CD4-positive, alpha-beta memory T cell (primary cell): Measurements from ENCODE around the gene GLI1. TPM values are rescaled to one million over a fixed set of nuclear protein-coding genes. Genes with fewer than 3 reads are reported as not detected.

ENCODE experiments used
- CTCF ChIA-PET: fragments of 350-600 bp; sonication (Branson Sonifier 250); formaldehyde crosslinking; loops from one replicate; lab custom pipeline; 2021; ENCODE audit warnings: inconsistent platforms; ENCODE audit not compliant: partially characterized antibody; lab: Charles Lee
- POLR2A ChIA-PET: fragments of 350-600 bp; sonication (Branson Sonifier 250); formaldehyde crosslinking; loops from one replicate; lab custom pipeline; 2021; ENCODE audit not compliant: partially characterized antibody; lab: Charles Lee
- DNase-seq, 5 donors: peaks; one replicate each; pipeline versions ENCODE4 v3.0.0 to v3.0.0-alpha.2; 2020 to 2022; ENCODE audit warnings: mixed read lengths in 1 of 5
- H3K27ac ChIP-seq: one replicate; pipeline ENCODE4 v1.7.0; 2013; ENCODE audit warnings: low read depth, low read length
- H3K27me3 ChIP-seq: 2 replicates; pipeline ENCODE4 v1.7.0; 2013; ENCODE audit warnings: mild to moderate bottlenecking, low read length, moderate library complexity; ENCODE audit not compliant: insufficient read depth
- H3K36me3 ChIP-seq: 2 replicates; pipeline ENCODE4 v1.7.0; 2013; ENCODE audit warnings: mild to moderate bottlenecking, low read length, moderate library complexity; ENCODE audit not compliant: insufficient read depth
- H3K4me1 ChIP-seq: 2 replicates; pipeline ENCODE4 v1.7.0; 2013; ENCODE audit warnings: mild to moderate bottlenecking, low read length, moderate library complexity; ENCODE audit not compliant: insufficient read depth
- H3K4me3 ChIP-seq, 2 donors: one replicate each; pipeline ENCODE4 v1.7.0; 2013; ENCODE audit warnings: low read length in 2 of 2, mild to moderate bottlenecking in 1 of 2
- H3K9me3 ChIP-seq, 2 donors: one replicate each; pipeline ENCODE4 v1.7.0; 2013; ENCODE audit warnings: low read length in 2 of 2, control low read depth in 1 of 2; ENCODE audit not compliant: control insufficient read depth in 1 of 2
- H3K27ac Mint-ChIP-seq, 7 donors: one replicate each; pipeline ENCODE4 v1.8.0; 2020 to 2021; ENCODE audit warnings: mixed read lengths in 7 of 7, mild to moderate bottlenecking in 6 of 7, inconsistent platforms in 3 of 7, moderate library complexity in 3 of 7
- H3K27me3 Mint-ChIP-seq, 2 donors: one replicate each; pipeline ENCODE4 v1.8.0; 2020 to 2021; ENCODE audit warnings: mixed read lengths in 2 of 2
- H3K36me3 Mint-ChIP-seq, 2 donors: one replicate each; pipeline ENCODE4 v1.8.0; 2020 to 2021; ENCODE audit warnings: mixed read lengths in 2 of 2, inconsistent platforms in 1 of 2, mild to moderate bottlenecking in 1 of 2
- H3K4me1 Mint-ChIP-seq, 4 donors: one replicate each; pipeline ENCODE4 v1.8.0; 2020 to 2021; ENCODE audit warnings: mixed read lengths in 4 of 4, mild to moderate bottlenecking in 1 of 4
- H3K4me3 Mint-ChIP-seq, 8 donors: one replicate each; pipeline ENCODE4 v1.8.0; 2020 to 2021; ENCODE audit warnings: mixed read lengths in 8 of 8, mild to moderate bottlenecking in 7 of 8, moderate library complexity in 6 of 8, inconsistent platforms in 3 of 8
- H3K9me3 Mint-ChIP-seq, 8 donors: one replicate each; pipeline ENCODE4 v1.8.0; 2020 to 2021; ENCODE audit warnings: mixed read lengths in 8 of 8, mild to moderate bottlenecking in 5 of 8, inconsistent platforms in 3 of 8, moderate library complexity in 1 of 8
- intact Hi-C: fragments of 100-400 bp; cut with micrococcal nuclease; formaldehyde crosslinking; loops from one replicate; pipeline ENCODE4 v1.15.1; 2023
- polyA plus RNA-seq, 2 donors: library from polyadenylated mRNA; unstranded; fragments of 300-500 nt; fragmentation: Illumina TruSeq; gene quantifications; one replicate each; pipeline ENCODE4 v1.2.3, GENCODE V29; 2021
- total RNA-seq, 2 experiments: library from RNA; stranded (reverse); gene quantifications; one replicate each; pipeline ENCODE4 v1.2.3, GENCODE V29; 2021

Gene GLI1
- total and polyA plus RNA-seq, 4 experiments from 2014 or later: 0.30 to 0.35 TPM; not detected in 2

GRCh38 chr12:57476993-57477709 lies 17.6 kb downstream of the GLI1 start:
- no peaks in the 10 kb centered on the region for H3K27me3 Mint-ChIP-seq
- intact Hi-C loops: loop anchor here (2.0 to 5.0 kb wide), 2 partner anchors 70 to 265 kb away; partner anchors contain the start of gene DCTN2
- H3K4me1 Mint-ChIP-seq: peaks cover 53 to 90% (median 71%) of the 10 kb centered on the region in 4 donors
- peak; percentile 40 to 44 (median 44) for DNase-seq
- H3K27me3 ChIP-seq: no peaks in the 10 kb centered on the region
- peak overlapping the region; percentile 89 to 99 (median 98) for H3K4me3 Mint-ChIP-seq
- peaks cover 78% of the 10 kb centered on the region for H3K4me1 ChIP-seq
- no peaks in the 10 kb centered on the region for H3K9me3 ChIP-seq
- H3K9me3 Mint-ChIP-seq: peaks cover 0 to 3% (median 0%) of the 10 kb centered on the region in 8 donors
- peak overlapping the region; percentile 86 for H3K27ac ChIP-seq
- CTCF ChIA-PET: interaction anchor here (0.6 to 10.7 kb wide), 17 partner anchors 9 to 365 kb away, joined by 3 to 204 read pairs (median 3); partner anchors contain the start of genes DCTN2, DDIT3, GLI1 and INHBE
- peak overlapping the region; percentile 98 to 100 (median 99) for H3K27ac Mint-ChIP-seq
- peaks cover 27% of the 10 kb centered on the region for H3K36me3 ChIP-seq
- H3K36me3 Mint-ChIP-seq: peaks cover 38 to 51% of the 10 kb centered on the region in 2 donors
- H3K4me3 ChIP-seq: peak overlapping the region; percentile 91 to 97
- POLR2A ChIA-PET: interaction anchor here (1.1 to 10.2 kb wide), 14 partner anchors 7 to 267 kb away, joined by 3 to 225 read pairs (median 6); partner anchors contain the start of genes DCTN2, DDIT3, GLI1 and MARS1

GRCh38 chr12:57477710-57478681 lies 18.4 kb downstream of the GLI1 start:
- Histone ChIP-seq H3K27ac (peak overlapping the region; percentile 86), H3K36me3 (peaks cover 19% of the 10 kb centered on the region), H3K27me3 (no peaks in the 10 kb centered on the region), H3K4me1 (peaks cover 70% of the 10 kb centered on the region), H3K4me3 (peak overlapping the region; percentile 91 to 97), H3K9me3 (no peaks in the 10 kb centered on the region)
- Mint-ChIP-seq H3K27ac (peak overlapping the region; percentile 98 to 100 (median 99)), H3K36me3 (peaks cover 30 to 42% of the 10 kb centered on the region in 2 donors), H3K9me3 (peaks cover 0 to 3% (median 0%) of the 10 kb centered on the region in 8 donors), H3K4me1 (peaks cover 49 to 82% (median 66%) of the 10 kb centered on the region in 4 donors), H3K4me3 (peak overlapping the region; percentile 89 to 99 (median 98)), H3K27me3 (no peaks in the 10 kb centered on the region)
- ChIA-PET POLR2A (interaction anchor here (0.7 to 10.2 kb wide), 20 partner anchors 8 to 266 kb away, joined by 3 to 225 read pairs (median 6); partner anchors contain the start of genes DCTN2, DDIT3, GLI1 and MARS1), CTCF (interaction anchor here (0.6 to 10.7 kb wide), 11 partner anchors 9 to 366 kb away, joined by 3 to 204 read pairs (median 3); partner anchors contain the start of genes DCTN2, DDIT3, GLI1 and INHBE)
- peak; percentile 58 to 89 (median 64) for DNase-seq
- intact Hi-C loops: loop anchor here (1.0 to 5.0 kb wide), 3 partner anchors 16 to 264 kb away; partner anchors contain the start of gene DCTN2

DNA sequence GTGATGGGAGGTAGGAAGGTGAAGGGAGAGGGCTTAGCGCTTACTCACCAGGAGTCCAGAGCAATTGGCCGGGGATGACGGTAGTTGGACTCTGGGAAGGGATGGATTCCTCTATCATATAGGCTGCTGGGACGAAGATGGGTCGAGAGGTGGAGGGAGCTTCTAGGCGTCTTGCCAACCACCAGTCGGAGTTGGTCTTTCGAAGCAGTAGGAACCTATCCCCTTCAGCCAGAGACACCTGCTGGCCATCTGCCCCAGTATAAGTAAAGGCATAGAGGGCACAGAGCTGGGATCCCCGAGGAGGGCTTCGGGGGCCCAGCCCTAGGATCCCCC lies 19.4 kb downstream of the GLI1 start:
- H3K36me3 Mint-ChIP-seq: peaks cover 21 to 34% of the 10 kb centered on the region in 2 donors
- ChIA-PET CTCF (interaction anchor here (0.7 to 10.7 kb wide), 2 partner anchors 17 to 48 kb away, joined by 4 to 204 read pairs; partner anchors contain the start of gene GLI1), POLR2A (interaction anchor here (0.7 to 10.2 kb wide), 13 partner anchors 9 to 400 kb away, joined by 3 to 225 read pairs (median 8); partner anchors contain the start of genes DCTN2, DDIT3, GLI1 and MARS1)
- peaks cover 62% of the 10 kb centered on the region for H3K4me1 ChIP-seq
- H3K9me3 Mint-ChIP-seq: peaks cover 0 to 3% (median 0%) of the 10 kb centered on the region in 8 donors
- DNase-seq: no peak
- H3K9me3 ChIP-seq: no peaks in the 10 kb centered on the region
- peaks cover 12% of the 10 kb centered on the region for H3K36me3 ChIP-seq
- H3K4me3 ChIP-seq: peak overlapping the region; percentile 91 to 97
- peak overlapping the region; percentile 98 to 100 (median 99) for H3K27ac Mint-ChIP-seq
- intact Hi-C loops: loop anchor here (1.0 to 5.0 kb wide), 3 partner anchors 8 to 263 kb away; partner anchors contain the start of gene DDIT3
- no peaks in the 10 kb centered on the region for H3K27me3 ChIP-seq
- H3K4me3 Mint-ChIP-seq: peak overlapping the region; percentile 89 to 99 (median 98)
- H3K4me1 Mint-ChIP-seq: peaks cover 49 to 78% (median 63%) of the 10 kb centered on the region in 4 donors
- H3K27me3 Mint-ChIP-seq: no peaks in the 10 kb centered on the region
- peak overlapping the region; percentile 86 for H3K27ac ChIP-seq

DNA sequence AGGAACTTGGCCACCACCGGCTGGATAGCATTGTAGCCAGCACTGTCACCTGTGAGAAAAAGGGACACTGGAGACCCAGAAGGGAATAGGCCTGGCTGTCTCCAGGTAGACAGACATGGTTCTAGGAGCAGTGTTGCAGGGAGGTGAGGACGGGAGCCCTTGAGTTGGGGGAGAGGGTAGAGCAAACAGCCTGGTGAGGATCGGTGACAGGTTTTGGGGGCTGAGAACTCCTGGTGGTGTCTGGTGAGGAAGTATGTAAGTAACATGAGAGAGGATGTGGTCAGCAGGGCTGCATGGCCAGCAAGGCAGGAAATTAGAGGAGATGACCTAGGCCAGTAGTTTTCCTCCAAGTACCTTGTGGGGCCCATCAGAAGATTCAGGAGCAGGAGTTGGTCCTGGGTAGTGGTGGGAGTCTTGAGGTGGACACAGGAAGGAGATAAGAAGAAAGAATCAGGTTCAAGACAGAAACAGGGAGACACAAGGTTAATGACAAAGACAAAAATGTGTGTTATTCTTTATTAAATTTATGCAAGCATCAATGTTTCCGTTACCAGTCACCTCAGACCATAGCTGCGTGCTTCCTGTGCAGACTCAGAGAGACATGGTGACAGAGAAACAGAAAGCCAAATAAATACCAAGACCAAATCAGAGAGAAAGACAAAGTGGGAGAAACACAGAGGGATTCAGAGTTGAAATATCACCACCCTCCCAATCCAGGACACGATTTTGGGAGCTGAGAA lies 20.0 kb downstream of the GLI1 start, which contains the start of gene ARHGAP9:
TSS of gene ARHGAP9 (minus strand) at position 491 of the 740 bp plus-strand sequence. CDS start at position 31, 460 bp downstream.
- Mint-ChIP-seq H3K9me3 (peaks cover 0 to 3% (median 0%) of the 10 kb centered on the region in 8 donors), H3K36me3 (peaks cover 16 to 29% of the 10 kb centered on the region in 2 donors), H3K27ac (peak within 1 kb of the TSS; percentile 98 to 100 (median 99)), H3K27me3 (no peaks in the 10 kb centered on the region), H3K4me3 (peak within 1 kb of the TSS; percentile 89 to 99 (median 98)), H3K4me1 (peaks cover 44 to 73% (median 57%) of the 10 kb centered on the region in 4 donors)
- peaks cover 6% of the 10 kb centered on the region for H3K36me3 ChIP-seq
- peaks cover 56% of the 10 kb centered on the region for H3K4me1 ChIP-seq
- ChIA-PET CTCF (interaction anchor here (0.6 to 10.7 kb wide), 5 partner anchors 11 to 47 kb away, joined by 3 to 204 read pairs (median 4); partner anchors contain the start of genes GLI1 and INHBE), POLR2A (interaction anchor here (0.6 to 10.2 kb wide), 22 partner anchors 9 to 401 kb away, joined by 3 to 225 read pairs (median 5); partner anchors contain the start of genes DCTN2, DDIT3, GLI1 and MARS1)
- peak within 1 kb of the TSS; percentile 91 to 97 for H3K4me3 ChIP-seq
- peak within 1 kb of the TSS; percentile 86 for H3K27ac ChIP-seq
- H3K27me3 ChIP-seq: no peaks in the 10 kb centered on the region
- H3K9me3 ChIP-seq: no peaks in the 10 kb centered on the region
- DNase-seq: peak; percentile 83 to 90 (median 86)
- intact Hi-C loops: loop anchor here (1.0 to 5.0 kb wide), 3 partner anchors 8 to 263 kb away; partner anchors contain the start of gene DDIT3

GRCh38 chr12:57481671-57482070 lies 22.1 kb downstream of the GLI1 start:
- intact Hi-C loops: no loop called here
- DNase-seq: peak in 1 of 5 donors; percentile 27
- peaks cover 0 to 3% (median 0%) of the 10 kb centered on the region in 8 donors for H3K9me3 Mint-ChIP-seq
- Histone ChIP-seq H3K36me3 (no peaks in the 10 kb centered on the region), H3K4me3 (no peak overlapping the region), H3K4me1 (peaks cover 41% of the 10 kb centered on the region), H3K9me3 (no peaks in the 10 kb centered on the region), H3K27me3 (no peaks in the 10 kb centered on the region), H3K27ac (peak overlapping the region; percentile 86)
- H3K4me1 Mint-ChIP-seq: peaks cover 39 to 60% (median 46%) of the 10 kb centered on the region in 4 donors
- no peaks in the 10 kb centered on the region for H3K27me3 Mint-ChIP-seq
- H3K36me3 Mint-ChIP-seq: peaks cover 5 to 17% of the 10 kb centered on the region in 2 donors
- peak overlapping the region; percentile 98 to 100 (median 99) for H3K27ac Mint-ChIP-seq
- ChIA-PET CTCF (interaction anchor here (10.7 kb wide), 1 partner anchor 19 kb away, joined by 204 read pairs; the partner anchor contains the start of gene GLI1), POLR2A (interaction anchor here (1.1 to 10.2 kb wide), 3 partner anchors 12 to 38 kb away, joined by 4 to 225 read pairs (median 82); partner anchors contain the start of genes DDIT3 and GLI1)
- H3K4me3 Mint-ChIP-seq: peak overlapping the region in 5 of 8 donors; percentile 17 to 80 (median 58)
